GM19463 (cell line): ENCODE measurements around the gene PROX1.

ENCODE experiments used
- ATAC-seq: cut with Tn5 transposase; IDR thresholded peaks from one replicate; pipeline ENCODE4 v1.9.1; 2021; ENCODE audit warnings: mild to moderate bottlenecking, moderate library complexity; ENCODE audit not compliant: unreplicated experiment

PROX1 gene, protein sequence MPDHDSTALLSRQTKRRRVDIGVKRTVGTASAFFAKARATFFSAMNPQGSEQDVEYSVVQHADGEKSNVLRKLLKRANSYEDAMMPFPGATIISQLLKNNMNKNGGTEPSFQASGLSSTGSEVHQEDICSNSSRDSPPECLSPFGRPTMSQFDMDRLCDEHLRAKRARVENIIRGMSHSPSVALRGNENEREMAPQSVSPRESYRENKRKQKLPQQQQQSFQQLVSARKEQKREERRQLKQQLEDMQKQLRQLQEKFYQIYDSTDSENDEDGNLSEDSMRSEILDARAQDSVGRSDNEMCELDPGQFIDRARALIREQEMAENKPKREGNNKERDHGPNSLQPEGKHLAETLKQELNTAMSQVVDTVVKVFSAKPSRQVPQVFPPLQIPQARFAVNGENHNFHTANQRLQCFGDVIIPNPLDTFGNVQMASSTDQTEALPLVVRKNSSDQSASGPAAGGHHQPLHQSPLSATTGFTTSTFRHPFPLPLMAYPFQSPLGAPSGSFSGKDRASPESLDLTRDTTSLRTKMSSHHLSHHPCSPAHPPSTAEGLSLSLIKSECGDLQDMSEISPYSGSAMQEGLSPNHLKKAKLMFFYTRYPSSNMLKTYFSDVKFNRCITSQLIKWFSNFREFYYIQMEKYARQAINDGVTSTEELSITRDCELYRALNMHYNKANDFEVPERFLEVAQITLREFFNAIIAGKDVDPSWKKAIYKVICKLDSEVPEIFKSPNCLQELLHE

DNA sequence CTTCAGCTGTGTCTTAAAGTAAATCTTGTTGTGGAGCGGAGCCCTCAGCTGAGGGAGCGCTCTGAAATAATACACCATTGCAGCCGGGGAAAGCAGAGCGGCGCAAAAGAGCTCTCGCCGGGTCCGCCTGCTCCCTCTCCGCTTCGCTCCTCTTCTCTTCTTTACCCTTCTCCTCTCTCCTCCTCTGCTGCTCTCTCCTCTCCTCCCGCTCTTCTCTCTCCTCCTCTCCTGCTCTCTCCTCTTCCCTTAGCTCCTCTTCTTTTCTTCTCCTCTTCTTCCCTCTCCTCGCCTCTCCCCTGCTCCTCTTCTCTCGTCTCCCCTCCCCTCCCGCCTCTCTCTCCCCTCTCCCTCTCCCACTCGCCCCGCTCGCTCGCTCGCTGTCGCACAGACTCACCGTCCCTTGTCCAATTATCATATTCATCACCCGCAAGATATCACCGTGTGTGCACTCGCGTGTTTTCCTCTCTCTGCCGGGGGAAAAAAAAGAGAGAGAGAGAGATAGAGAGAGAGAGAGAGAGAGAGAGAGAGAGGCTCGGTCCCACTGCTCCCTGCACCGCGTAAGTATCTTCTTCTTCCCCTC, at the start of gene PROX1:
Gene PROX1 (plus strand): TSS at position 47 of the 580 bp plus-strand sequence. CDS start 8,563 bp downstream, outside the sequence.
- ATAC-seq: no peak

DNA sequence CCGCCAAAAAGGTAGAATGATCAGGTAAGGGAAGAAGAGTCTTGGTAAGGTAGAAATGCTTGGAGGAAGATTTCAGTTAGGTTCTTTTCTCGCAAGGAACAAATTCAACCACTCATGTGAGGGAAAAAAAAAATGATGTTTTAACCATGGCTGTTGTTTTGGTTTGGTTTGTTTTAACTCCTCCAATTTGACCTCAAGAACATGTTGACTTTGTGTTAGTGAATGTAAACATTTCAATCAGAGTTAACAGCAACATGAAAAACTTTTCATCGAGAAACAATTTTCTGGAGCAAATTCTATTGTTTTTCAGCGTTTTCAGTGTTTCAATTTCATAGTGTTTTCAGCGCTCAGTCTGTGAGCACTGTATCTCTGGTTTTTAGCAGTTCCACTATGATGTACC, 49.0 kb upstream of the PROX1 start:
- ATAC-seq: no peak

DNA sequence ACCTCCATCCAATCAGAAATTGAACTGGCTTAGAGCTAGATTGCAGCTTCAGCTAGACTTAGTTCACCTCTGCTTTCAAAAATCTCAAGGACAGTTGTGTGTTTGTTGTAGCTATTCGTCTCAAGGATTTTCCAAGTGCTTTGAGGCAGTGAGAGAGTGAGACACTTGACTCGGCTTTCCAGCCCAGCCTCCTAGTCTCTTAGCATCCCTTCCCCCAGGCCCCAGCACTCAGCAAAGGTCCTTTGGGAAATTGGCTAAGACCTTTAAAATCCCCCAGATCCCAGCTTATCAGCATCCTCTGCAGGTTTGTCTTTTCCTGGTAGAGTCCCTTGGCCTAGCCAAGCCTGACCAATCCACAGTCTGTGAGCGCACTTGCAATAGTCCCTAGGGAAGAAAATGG, 47.9 kb upstream of the PROX1 start:
- no peak for ATAC-seq

DNA sequence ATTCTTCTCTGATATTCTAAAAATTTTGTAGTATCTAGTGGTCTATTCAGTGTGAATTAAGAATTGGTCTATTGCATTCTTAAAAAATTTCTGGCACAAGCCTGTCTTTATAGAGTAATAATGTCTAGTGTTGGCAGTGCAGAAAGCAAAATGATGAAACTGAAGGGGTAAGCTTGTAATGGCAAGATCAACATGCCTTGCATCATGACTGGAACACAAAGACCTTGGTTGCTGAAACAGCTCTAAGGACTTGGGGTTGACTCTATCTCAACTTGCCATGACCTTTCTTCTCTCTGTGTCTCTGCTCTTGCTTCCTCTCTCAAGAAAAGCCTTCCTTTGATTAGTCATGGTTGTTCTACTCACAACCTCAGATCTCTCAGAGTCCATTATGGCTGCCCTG, 46.8 kb upstream of the PROX1 start:
- ATAC-seq: no peak

DNA sequence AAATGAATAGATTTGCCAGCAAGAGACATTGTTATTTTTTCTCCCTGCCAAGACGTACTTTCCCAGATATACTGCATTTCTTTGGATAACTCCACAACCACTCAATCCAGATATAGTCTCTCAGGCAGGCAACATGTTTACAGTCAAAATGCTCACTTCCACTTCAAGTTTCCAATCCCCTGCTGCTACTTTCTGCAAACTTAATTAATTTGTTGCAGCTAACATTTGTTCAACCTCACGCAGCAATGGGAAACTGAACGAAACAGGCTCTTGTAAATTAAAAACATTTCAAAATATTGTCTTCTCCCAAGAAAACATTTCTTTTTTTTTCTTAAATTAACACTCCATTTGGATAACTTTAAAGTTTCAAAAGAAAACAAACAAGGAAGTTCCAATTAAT, 45.7 kb upstream of the PROX1 start:
- ATAC-seq: no peak

DNA sequence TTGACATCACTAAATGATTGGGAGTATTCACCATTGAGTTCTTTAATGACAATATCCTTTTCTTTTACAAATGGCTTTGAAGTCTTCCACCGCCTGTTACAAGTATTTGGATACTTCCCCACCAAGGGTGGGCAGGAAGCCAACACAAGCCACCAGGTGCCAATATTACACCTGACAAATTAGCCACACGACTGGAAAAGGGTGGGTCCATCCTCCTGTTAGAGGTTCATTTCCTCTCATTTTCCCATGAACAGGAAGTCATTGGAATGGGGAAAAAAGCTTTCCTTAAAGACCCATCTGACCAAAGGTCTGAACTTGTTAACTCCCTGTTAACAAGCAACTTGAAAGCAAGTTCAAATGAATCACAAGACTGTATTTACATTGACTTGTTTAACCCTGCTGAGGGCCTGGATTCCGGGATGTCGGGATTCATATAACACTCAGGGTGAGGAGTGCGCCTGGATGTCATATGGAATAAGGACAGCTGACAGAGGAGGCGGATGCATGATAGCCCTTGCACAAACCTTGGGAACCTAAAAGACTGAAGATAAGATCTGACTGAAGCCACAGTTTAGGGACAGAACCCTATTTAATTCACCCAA, 40.5 kb upstream of the PROX1 start:
- no peak for ATAC-seq

DNA sequence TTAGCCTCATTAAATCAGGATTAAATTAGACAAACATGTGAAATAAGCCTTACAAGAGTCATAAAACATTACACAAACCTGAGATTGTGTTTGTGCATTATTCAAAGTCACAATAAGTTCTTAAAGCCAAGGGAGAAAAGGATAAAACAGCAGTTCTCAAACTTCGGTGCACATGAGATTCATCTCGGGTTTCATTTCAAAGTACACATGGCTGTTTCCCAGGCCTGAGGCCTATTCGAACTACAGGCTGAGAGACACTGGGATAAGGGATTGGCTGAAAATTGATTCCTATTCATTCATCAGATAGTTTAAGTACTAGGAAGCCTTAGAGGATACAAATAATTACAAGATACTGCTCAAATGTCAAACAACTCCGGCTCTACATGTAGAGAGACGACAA, 35.9 kb upstream of the PROX1 start:
- no peak for ATAC-seq

DNA sequence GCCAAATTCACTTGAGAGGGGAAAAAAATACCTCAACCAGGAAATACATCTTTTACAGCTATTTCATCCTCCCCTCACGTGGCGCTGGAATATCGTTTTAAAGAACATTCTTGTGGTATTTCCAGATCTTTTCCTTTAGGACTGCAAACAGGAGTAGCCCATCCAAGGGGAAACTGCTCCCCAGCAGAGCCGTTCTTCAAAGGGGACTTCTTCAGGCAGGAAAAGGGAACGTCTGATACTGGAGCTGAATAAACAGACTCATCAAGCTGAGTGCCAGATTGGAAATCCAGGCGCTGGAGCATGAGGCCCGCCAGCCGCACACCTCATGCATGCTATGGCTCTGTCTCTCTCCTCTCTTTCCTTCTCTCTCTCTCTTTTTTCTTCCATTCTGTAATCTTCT, 34.0 kb upstream of the PROX1 start:
- no peak for ATAC-seq

DNA sequence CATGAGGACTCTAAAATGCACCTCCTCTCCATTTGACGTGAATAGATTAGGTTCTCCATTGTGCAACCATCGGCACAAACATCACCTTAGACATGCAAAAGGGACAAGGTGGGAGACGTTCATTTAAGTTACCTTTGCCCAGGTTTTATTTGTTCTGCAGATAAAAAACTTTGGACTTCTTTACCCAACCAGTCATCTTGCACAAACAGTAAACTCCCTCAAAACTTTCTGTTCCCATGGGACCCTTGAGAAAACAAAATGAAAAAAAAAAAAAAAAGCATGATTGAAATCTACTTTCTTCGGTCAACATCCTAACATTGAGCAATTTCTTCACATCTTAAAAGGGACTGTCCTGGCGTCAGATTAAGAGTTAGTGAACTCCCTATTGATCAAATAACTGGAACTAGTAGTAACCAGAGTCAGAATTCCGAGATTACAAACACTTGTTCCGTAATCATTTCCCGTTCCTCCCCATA, 31.4 kb upstream of the PROX1 start:
- ATAC-seq: no peak

DNA sequence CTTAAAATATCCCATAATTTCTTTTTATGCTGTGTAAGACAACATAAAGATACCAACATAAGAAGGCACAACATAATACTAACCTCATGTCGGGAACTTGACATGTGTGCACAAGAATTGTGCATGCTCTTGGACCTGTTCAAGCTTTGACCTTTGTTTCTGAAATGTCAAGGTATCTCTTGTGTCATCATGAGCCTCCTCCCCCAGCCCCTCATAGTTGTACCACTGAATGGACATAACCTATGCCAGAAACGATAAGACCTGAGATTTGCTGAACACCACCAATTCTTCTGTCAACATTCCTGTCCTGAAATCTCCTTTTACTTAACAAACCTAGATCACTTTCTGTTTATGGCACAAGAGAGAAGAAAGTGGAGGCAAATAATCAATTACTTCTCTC, 29.4 kb upstream of the PROX1 start:
- ATAC-seq: no peak

DNA sequence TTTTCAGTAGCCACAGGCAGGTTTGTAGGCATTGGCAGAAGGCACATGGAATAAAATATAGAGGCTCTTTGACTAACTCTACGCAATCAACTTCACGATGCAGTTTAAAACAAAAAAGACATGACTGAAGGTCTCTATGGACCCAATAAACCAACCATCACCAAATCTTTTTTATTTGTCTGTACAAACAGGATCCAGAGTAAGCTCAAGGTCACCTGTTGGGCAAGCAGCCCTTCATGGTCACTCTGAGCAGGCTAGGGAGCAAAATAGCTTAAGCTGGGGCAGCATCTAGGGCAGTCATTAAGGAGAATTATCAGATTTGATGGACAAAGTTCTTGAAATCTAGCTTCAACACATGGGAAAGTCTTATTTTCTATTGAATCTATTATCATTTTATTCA, 26.8 kb upstream of the PROX1 start:
- ATAC-seq: no peak

DNA sequence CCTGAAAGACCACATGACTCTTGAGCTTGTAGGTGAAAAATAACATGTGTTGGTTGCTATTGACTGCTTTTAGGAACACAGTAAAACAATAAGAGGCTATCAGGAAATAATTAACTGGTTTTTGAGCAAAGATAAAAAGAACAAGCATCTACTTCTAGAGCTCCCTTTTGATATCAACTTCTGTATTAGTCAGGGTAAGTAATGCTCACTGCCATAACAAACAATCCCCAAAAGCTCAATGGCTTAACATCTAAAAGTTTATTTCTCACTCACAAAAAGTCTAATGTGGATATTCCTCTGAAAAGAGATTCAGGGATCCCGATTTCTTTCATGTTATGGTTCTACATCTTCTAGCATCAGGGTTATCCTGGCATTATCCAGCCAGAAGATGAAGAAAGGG, 25.3 kb upstream of the PROX1 start:
- no peak for ATAC-seq

DNA sequence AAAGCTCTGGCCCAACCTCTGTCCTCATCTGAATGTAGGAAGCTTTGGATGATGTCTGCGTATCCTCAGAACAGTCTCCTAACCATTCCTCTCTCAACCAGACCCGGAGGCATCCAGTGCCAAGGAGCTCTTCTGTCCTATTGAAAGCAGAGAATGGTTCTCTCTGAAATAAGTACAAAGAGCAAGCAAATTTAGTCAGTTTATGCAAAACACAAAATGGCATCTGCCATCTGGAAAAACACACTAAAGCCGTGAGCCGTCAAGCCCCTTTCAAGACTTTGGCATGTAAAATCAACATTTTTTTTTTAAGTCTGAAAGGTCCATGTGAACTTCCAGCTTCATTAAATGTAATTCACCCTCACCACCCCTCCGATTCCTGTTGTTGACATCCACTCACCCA, 21.7 kb upstream of the PROX1 start:
- no peak for ATAC-seq

DNA sequence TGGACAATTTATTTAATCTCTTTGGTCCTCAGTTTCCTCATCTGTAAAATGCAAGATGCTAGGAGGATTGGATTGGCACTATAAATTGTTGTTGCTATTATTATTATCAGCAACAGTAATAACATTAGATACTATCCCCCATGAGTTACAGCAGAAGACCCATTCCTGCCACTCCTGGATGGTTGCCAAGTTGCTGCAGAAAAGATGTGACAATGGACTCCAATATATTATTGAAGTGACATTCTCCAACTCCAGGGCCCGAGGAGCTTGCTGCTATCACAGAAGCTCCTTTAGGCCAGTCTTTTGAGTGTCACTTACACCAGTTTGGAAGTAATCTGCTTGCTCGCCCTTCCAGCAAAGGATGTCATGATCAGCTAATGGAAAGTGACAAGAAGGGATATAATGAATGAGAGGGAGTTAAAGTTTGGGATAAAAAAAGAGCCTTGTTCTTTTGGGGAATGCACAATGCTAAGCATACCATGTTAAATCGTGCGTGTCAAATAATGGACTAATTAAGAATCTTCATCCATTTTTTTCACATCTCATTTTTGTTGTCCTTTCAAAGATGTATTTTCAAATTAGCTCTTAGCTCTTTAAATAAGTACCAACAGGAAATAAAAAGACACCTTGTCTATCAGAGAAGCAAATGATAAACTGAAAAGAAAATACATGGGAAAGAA, 19.5 kb upstream of the PROX1 start:
- ATAC-seq: no peak

DNA sequence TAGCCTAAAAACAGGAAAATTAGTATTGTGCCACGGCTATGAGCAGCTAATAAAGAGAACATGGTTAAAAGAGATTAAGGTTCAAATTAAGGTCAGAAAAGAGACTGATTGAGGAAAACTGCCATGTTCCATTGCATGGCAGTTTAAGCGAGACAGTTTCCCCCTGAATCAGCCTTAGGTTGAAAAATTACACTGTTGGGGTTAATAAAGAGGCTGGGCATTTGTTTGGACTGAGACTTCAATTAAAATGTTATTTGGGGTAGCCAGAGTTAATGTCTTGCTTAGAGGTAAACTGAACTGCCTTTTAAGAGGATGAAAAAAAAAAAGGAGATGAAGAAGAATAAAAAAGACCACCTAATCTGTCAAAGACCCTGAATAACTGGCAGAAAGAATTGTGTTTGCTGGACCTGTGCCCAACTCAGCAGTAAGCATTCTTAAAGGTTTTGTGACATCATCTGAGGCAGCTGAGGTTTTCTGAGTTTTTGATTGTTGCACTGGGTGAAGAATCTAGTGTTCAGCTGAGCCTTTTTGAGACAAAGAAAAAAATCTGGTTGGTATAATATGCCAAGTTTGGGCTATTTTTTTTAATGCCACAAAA, 17.7 kb upstream of the PROX1 start:
- ATAC-seq: no peak

DNA sequence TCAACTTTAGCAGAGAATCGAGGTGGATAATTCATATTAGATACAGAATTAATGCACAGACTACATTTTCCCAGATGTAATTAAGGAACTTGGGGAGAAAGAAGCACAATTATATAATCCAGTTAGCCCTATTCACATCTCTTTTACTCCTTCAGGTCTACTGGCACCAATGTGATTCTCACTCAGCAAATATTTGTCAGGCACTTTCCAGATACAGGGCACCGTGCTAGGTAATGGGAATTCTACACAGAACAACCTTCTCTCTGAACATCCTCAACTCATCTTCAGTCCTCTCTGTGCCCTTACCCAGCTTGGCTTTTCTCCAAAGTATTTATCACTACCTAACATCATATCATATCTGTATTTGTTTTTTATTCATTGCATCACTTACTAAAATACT, 15.6 kb upstream of the PROX1 start:
- no peak for ATAC-seq

DNA sequence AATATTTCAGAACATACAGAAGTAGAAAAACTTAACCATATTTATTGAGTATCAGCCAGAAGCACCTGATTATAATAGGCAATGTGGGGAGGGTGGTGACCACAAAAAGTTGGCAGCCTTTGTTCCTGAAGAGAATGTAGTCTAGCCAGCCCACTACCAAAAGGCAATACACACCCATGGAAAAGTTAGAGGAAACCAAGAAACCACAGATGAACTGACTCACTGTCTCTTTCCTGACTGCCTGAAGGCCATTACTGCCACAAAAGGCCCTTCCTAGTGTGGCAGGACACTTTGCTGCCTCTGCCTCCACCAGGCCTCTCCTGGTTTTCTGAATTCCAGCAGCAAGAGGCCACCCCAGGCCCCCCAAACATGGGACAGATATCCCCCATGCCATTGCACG, 14.6 kb upstream of the PROX1 start:
- ATAC-seq: no peak

DNA sequence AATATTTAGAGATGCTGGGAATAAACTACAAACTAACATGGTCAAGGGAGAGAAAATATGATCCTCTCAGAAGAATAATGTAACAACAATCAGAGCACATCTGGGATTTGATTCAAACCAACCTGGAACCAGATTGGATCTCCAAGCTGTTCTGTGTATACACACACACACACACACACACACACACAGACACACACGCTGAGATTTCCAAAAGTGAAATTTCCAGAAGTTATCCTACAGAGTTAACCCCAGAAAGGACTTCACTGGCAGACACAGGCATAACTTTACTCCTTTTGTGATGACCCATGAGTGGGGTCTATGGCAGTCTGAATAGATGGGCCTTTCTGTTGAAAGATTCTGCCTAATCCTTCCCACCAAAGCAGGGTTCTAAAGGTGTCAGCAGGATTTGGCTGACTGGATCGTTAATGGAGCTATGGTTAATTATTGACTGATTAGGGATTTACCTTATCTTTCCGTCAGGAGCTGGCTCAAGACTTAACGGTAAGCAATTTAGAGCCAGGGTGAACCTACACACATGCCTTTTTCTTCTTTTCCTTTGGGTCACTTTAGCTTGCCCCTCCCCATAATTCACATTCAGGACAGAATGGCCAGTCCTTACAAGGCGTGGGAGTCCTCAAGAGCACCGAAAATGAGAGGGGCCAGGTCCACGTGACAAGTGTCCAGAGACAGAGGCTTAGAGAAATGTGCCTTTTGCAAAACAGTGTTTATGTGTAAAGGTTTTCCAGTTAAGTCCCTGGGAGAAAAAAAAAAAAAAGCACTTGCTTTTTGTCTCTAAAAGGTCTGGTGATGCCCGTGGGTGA, 10.9 kb upstream of the PROX1 start:
- no peak for ATAC-seq

DNA sequence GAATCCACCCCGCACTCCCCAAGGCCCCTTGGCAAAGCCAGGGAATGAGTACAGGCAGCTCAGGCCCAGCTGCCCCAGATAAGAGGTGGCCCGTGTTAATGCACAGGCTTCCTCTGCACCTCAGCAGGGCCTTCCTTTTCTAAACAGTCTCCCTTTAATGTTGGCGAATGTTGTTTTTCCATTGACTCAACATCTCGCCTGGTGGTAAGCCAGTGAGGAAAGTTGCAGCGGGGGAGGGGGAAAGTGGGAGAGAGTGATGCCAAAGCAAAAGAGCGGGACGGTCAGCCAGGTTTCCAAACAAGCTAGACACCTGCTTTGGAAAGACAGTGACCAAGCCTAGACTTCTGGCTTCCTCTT, 10.3 kb upstream of the PROX1 start:
- ATAC-seq: no peak

DNA sequence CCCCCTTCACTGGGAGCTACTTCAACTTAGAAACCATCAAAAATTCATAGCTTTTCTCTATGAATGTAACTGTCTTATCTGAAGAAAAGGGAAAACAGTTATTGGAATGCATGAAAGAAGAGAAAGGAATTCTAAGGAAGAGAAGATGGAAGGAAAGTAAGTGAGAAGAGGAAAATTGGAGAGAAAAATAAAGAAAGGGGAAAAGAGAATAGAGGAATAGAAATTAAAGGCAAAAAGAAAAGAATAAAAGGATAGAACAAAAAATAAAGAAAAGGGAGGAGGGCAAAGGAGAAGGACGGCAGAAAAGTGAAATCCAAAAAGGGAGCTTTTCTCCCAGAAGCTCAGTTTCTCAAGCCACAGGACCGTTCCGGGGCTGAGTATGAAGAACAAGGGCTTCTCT, 9.9 kb upstream of the PROX1 start:
- no peak for ATAC-seq
